Kidney (tissue), 14 donors: ENCODE measurements around the gene CPED1. TPM values are rescaled to one million over a fixed set of nuclear protein-coding genes. Genes with fewer than 3 reads are reported as not detected.

Experiments
- DNase-seq, 5 donors: peaks; one replicate each; pipeline ENCODE4 v3.0.0-alpha.2; 2013 to 2020
- FAIRE-seq: peaks from 2 replicates; lab custom pipeline; 2012; peaks lifted over from hg19 to GRCh38; lab: Jason Lieb, UNC
- H3K27ac ChIP-seq, 2 donors: one replicate each; pipeline ENCODE4 v1.7.0; 2013; ENCODE audit warnings: low read depth in 2 of 2, low read length in 2 of 2, inconsistent platforms in 1 of 2
- H3K27me3 ChIP-seq: one replicate; pipeline ENCODE4 v1.7.1; 2013; ENCODE audit warnings: low read length, inconsistent platforms; ENCODE audit not compliant: control insufficient read depth, insufficient read depth
- H3K36me3 ChIP-seq, 3 donors: one replicate each; pipeline versions ENCODE4 v1.7.0 to v1.7.1; 2013; ENCODE audit warnings: low read length in 3 of 3, control low read depth in 1 of 3, inconsistent platforms in 1 of 3; ENCODE audit not compliant: insufficient read depth in 3 of 3, control insufficient read depth in 2 of 3
- H3K4me1 ChIP-seq, 3 donors: one replicate each; pipeline versions ENCODE4 v1.7.0 to v1.7.1; 2013; ENCODE audit warnings: low read length in 3 of 3, inconsistent platforms in 1 of 3, low read depth in 1 of 3; ENCODE audit not compliant: control insufficient read depth in 2 of 3, insufficient read depth in 2 of 3
- H3K4me3 ChIP-seq, 3 donors: one replicate each; pipeline versions ENCODE4 v1.7.0 to v1.8.1; 2013; ENCODE audit warnings: low read length in 3 of 3, control low read depth in 1 of 3, inconsistent platforms in 1 of 3
- H3K9ac ChIP-seq, 3 donors: one replicate each; pipeline versions ENCODE4 v1.7.0 to v1.7.1; 2013; ENCODE audit warnings: low read length in 3 of 3, control low read depth in 1 of 3, inconsistent platforms in 1 of 3
- H3K9me3 ChIP-seq, 3 donors: one replicate each; pipeline versions ENCODE4 v1.7.0 to v1.7.1; 2013; ENCODE audit warnings: low read length in 3 of 3, control low read depth in 1 of 3, inconsistent platforms in 1 of 3; ENCODE audit not compliant: control insufficient read depth in 2 of 3, insufficient read depth in 1 of 3
- CTCF ChIP-seq: IDR thresholded peaks from 3 replicates; pipeline ENCODE4 v1.5.1; 2012; ENCODE audit warnings: mild to moderate bottlenecking, moderate library complexity, borderline replicate concordance; ENCODE audit not compliant: insufficient read depth; ENCODE audit errors: extremely low read depth
- intact Hi-C: fragments of 100-400 bp; cut with DNase I; formaldehyde crosslinking; loops from one replicate; pipeline ENCODE4 v1.11.1; 2022
- polyA plus RNA-seq: library from polyadenylated mRNA; stranded (reverse); fragments of 350-450 nt; fragmentation: Illumina TruSeq; extraction: RNeasy Lipid Tissue Mini Kit (QIAGEN cat#74804); gene quantifications from one replicate; pipeline ENCODE4 v1.2.3, GENCODE V29; 2014; ENCODE audit warnings: low read depth, low replicate concordance; ENCODE audit not compliant: insufficient read depth
- total RNA-seq: library from RNA; stranded (reverse); fragmentation: NEBNext Ultra II Directional; extraction: Animal tissue kit (Norgen Biotek cat#: 25700); gene quantifications from one replicate; pipeline ENCODE4 v1.2.1, GENCODE V29; 2021
- donor health status: control.
- donor health status: control.
- donor health status: control.
- donor health status: control.
- donor health status: control.
- donor health status: DM: yes; HTN: yes; CAD: no.
- donor health status: Normal renal cell carcinoma (clear cell type).

The CPED1 gene
- total and polyA plus RNA-seq, 2 donors from 2014 or later, result 2.9 to 16.9 TPM

GRCh38 chr7:121046893-121047468, 58.5 kb downstream of the CPED1 start:
- Histone ChIP-seq H3K4me3 (no peak overlapping the region), H3K27ac (no peak overlapping the region), H3K27me3 (no peaks in the 10 kb centered on the region), H3K36me3 (no peaks in the 10 kb centered on the region), H3K9me3 (no peaks in the 10 kb centered on the region), H3K9ac (no peak overlapping the region), H3K4me1 (no peaks in the 10 kb centered on the region)
- no peak for DNase-seq
- FAIRE-seq, result no peak
- no peak for TF ChIP-seq CTCF
- intact Hi-C loops, result no loop called here

DNA sequence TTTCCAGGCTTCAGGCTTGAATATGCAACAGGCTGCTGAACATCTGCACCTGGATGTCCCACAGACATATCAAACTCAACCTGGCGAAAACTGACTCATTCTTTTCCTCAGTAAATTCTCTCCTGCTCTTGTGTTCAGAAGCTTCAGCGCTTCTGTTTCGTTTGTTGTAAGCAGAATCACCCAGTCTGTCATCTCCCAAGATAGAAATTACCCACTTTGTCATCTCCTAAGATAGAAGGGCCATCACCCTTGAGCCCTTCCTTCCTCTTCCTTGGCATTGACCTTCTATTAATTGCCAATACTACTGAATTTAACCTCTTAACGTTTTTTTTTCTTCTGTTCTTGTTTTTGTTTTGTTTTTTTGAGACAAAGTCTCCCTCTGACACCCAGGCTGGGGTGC, 59.7 kb downstream of the CPED1 start:
- H3K36me3 ChIP-seq, result no peaks in the 10 kb centered on the region
- no peaks in the 10 kb centered on the region for H3K4me1 ChIP-seq
- no peaks in the 10 kb centered on the region for H3K27me3 ChIP-seq
- H3K9me3 ChIP-seq, result no peaks in the 10 kb centered on the region
- no peak overlapping the region for H3K4me3 ChIP-seq
- intact Hi-C loops, result no loop called here
- DNase-seq, result no peak
- FAIRE-seq, result no peak
- H3K9ac ChIP-seq, result no peak overlapping the region
- H3K27ac ChIP-seq, result no peak overlapping the region
- no peak for TF ChIP-seq CTCF

DNA sequence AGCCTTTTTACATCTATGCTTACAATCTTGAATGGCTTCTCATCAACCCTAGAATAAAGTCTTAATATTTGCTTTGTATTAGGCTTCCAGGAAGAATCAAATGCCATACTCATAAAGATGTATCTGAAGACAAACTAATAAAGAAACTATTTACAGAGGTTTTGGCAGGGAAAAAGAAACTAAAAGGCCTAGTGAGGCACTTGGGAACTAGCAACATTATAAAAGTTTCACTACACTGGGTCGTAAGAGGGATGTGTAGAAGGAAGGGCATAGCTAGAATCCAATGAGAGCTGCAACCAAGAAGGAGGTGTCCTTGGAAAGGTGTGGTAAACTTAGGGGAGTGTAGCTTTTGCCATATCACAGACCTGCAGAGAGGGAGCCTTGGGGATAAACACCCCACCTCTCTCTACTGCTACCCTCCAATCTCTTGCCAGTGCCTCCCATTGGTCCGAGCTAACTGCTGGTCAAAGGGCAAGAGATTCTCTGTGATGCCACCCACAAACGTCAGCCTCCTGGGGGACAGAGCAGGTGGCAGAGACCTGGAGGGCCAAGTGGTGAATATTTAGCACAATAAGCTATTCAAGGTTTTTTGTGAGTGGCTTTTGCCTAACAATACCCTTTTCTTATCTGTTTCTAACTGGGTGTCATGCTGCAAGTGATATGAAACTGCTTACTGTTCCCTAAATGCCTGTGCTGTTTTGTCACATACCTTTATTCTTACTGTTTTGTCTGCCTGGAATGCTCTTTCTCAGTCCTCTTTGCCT, 60.7 kb downstream of the CPED1 start:
- H3K27ac ChIP-seq, result no peak overlapping the region
- H3K4me3 ChIP-seq, result no peak overlapping the region
- FAIRE-seq (no peak), DNase-seq (no peak)
- TF ChIP-seq CTCF, result no peak
- no peaks in the 10 kb centered on the region for H3K36me3 ChIP-seq
- H3K27me3 ChIP-seq, result no peaks in the 10 kb centered on the region
- intact Hi-C loops, result no loop called here
- no peaks in the 10 kb centered on the region for H3K9me3 ChIP-seq
- H3K9ac ChIP-seq, result no peak overlapping the region
- H3K4me1 ChIP-seq, result no peaks in the 10 kb centered on the region
